ENCODE data around the gene MAVS. TPM values are rescaled to one million over a fixed set of nuclear protein-coding genes. Genes with fewer than 3 reads are reported as not detected.
"Not testable (repeated sequence)": the region's sequence is repeated elsewhere in the genome, so short reads cannot be mapped to it uniquely, and the experiment has no call there.

MAVS gene
- total and polyA plus RNA-seq, 2 donors (not counting 3 experiments of a cell fraction or from before 2014, with no cell fraction given), result 18.8 to 40.7 TPM

DNA sequence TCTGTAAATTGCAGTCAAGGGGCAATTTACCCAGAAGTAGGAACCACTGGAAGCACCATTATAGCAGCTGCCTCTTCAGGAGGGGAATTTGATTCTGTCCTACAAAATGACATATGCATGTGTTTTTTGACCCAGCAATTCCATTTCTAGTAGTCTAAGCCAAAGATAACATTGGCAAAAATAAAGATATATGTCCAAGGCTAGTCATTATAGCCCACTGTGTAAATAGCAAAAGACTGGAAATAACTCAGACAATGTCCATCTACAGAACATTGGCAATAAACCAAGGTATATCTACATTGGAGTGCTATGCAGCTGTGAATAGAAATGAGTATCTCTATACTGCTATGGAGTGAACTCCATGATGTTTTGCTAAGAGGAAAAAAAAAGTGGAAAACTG, 30.0 kb downstream of the MAVS start:
- POLR2A ChIA-PET, result interaction anchor here (1.0 kb wide), 1 partner anchor 58 kb away, joined by 6 read pairs; no protein-coding TSS in a partner anchor
- intact Hi-C loops (cut with micrococcal nuclease) (no loop called here), dilution Hi-C loops (cut with MboI; ENCODE audit: extremely low pct_ligation_motif_present, low sequenced_read_pairs) (no loop called here)
- FAIRE-seq (peak; percentile 37), DNase-seq (ENCODE audit: low read depth, low spot score) (peak; percentile 62)
- H3K4me1 ChIP-seq (ENCODE audit: control insufficient read depth, extremely low read depth, insufficient read depth, low read length), result peaks cover 3% of the 10 kb centered on the region
- H3K9me3 ChIP-seq (replicated peaks; ENCODE audit: control insufficient read depth, insufficient read depth, low read length), result no peaks in the 10 kb centered on the region
- TF ChIP-seq FOS (IDR thresholded peaks at IDR 0.05; ENCODE audit: borderline replicate concordance, insufficient read depth, low read length) (no peak), EZH2 (IDR thresholded peaks at IDR 0.05; ENCODE audit: borderline replicate concordance, low read depth, low read length, severe bottlenecking) (no peak), POLR2A (IDR thresholded peaks at IDR 0.05; ENCODE audit: low read depth, low read length) (no peak), MYC (IDR thresholded peaks at IDR 0.05; ENCODE audit: low read depth, low read length) (no peak), POLR2AphosphoS5 (IDR thresholded peaks at IDR 0.05; ENCODE audit: insufficient read depth, low read depth, low read length) (no peak), JUN (IDR thresholded peaks at IDR 0.05; ENCODE audit: borderline replicate concordance, insufficient read depth, insufficient read length, low read depth) (no peak), GATA2 (IDR thresholded peaks at IDR 0.05; ENCODE audit: insufficient read depth, insufficient read length, low read depth, low read length) (no peak)
- TF ChIP-seq, protein P1, sequence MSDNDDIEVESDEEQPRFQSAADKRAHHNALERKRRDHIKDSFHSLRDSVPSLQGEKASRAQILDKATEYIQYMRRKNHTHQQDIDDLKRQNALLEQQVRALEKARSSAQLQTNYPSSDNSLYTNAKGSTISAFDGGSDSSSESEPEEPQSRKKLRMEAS (IDR thresholded peaks at IDR 0.05; ENCODE audit: insufficient read depth, insufficient read length), result no peak
- TF ChIP-seq, protein P2, sequence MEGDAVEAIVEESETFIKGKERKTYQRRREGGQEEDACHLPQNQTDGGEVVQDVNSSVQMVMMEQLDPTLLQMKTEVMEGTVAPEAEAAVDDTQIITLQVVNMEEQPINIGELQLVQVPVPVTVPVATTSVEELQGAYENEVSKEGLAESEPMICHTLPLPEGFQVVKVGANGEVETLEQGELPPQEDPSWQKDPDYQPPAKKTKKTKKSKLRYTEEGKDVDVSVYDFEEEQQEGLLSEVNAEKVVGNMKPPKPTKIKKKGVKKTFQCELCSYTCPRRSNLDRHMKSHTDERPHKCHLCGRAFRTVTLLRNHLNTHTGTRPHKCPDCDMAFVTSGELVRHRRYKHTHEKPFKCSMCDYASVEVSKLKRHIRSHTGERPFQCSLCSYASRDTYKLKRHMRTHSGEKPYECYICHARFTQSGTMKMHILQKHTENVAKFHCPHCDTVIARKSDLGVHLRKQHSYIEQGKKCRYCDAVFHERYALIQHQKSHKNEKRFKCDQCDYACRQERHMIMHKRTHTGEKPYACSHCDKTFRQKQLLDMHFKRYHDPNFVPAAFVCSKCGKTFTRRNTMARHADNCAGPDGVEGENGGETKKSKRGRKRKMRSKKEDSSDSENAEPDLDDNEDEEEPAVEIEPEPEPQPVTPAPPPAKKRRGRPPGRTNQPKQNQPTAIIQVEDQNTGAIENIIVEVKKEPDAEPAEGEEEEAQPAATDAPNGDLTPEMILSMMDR (IDR thresholded peaks at IDR 0.05; ENCODE audit: extremely low read depth in 1 of 2, insufficient read depth in 1 of 2, low read depth in 1 of 2, low read length in 2 of 2), result no peak
- H3K27me3 ChIP-seq (ENCODE audit: control insufficient read depth in 2 of 2, insufficient read depth in 2 of 2, low read length in 2 of 2), result no peaks in the 10 kb centered on the region
- no peak overlapping the region for H3K9ac ChIP-seq (replicated peaks; ENCODE audit: extremely low read depth, insufficient read depth, low read length)
- H3K79me2 ChIP-seq (ENCODE audit: control insufficient read depth, insufficient read depth, low read length), result no peaks in the 10 kb centered on the region
- BruUV-seq (replicated peaks), result no TSS peak
- H3K9me1 ChIP-seq (replicated peaks; ENCODE audit: control insufficient read depth, extremely low read depth, insufficient read depth, low read length), result no peaks in the 10 kb centered on the region
- no peak overlapping the region for H2AFZ ChIP-seq (ENCODE audit: low read depth, low read length)
- H4K20me1 ChIP-seq (replicated peaks; ENCODE audit: control insufficient read depth, extremely low read depth, insufficient read depth, low read length), result no peaks in the 10 kb centered on the region
- no peak overlapping the region for H3K27ac ChIP-seq (ENCODE audit: insufficient read depth, low read depth, low read length)
- H3K36me3 ChIP-seq (ENCODE audit: control insufficient read depth in 2 of 2, extremely low read depth in 1 of 2, insufficient read depth in 2 of 2, low read length in 2 of 2), result peaks cover 0 to 3% of the 10 kb centered on the region in 2 experiments
- no peak overlapping the region for H3K4me3 ChIP-seq (replicated peaks in 1 of 3; ENCODE audit: insufficient read depth in 1 of 3, low read depth in 1 of 3, low read length in 3 of 3)
- CTCF ChIA-PET, result interaction anchor here (2.1 kb wide), 1 partner anchor 21 kb away, joined by 7 read pairs; no protein-coding TSS in a partner anchor
- H3K4me2 ChIP-seq (ENCODE audit: insufficient read depth, low read length), result no peak overlapping the region

DNA sequence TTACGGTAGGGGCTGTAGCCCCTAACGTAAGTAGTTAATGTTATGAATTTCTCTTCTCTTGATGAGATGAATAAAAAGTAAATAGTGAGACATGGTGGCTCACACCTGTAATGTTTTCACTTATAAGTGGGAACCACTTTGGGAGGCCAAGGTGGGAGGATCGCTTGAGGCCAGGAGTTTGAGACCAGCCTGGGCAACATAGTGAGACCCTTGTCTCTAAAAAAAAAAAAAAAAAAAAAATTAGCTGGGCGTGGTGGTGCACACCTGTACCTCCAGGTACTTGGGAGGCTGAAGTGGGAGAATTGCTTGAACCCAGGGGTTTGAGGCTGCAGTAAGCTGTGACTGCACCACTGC, 32.3 kb downstream of the MAVS start:
- H3K9me3 ChIP-seq (replicated peaks; ENCODE audit: control insufficient read depth, insufficient read depth, low read length); H3K4me2 ChIP-seq (ENCODE audit: insufficient read depth, low read length); H4K20me1 ChIP-seq (replicated peaks; ENCODE audit: control insufficient read depth, extremely low read depth, insufficient read depth, low read length); H3K27ac ChIP-seq (ENCODE audit: insufficient read depth, low read depth, low read length); H2AFZ ChIP-seq (ENCODE audit: low read depth, low read length); FAIRE-seq; H3K79me2 ChIP-seq (ENCODE audit: control insufficient read depth, insufficient read depth, low read length); H3K36me3 ChIP-seq (ENCODE audit: control insufficient read depth in 2 of 2, extremely low read depth in 1 of 2, insufficient read depth in 2 of 2, low read length in 2 of 2); H3K4me3 ChIP-seq (replicated peaks in 1 of 3; ENCODE audit: insufficient read depth in 1 of 3, low read depth in 1 of 3, low read length in 3 of 3); H3K9me1 ChIP-seq (replicated peaks; ENCODE audit: control insufficient read depth, extremely low read depth, insufficient read depth, low read length); BruUV-seq (replicated peaks); intact Hi-C loops (cut with micrococcal nuclease); H3K27me3 ChIP-seq (ENCODE audit: control insufficient read depth in 2 of 2, insufficient read depth in 2 of 2, low read length in 2 of 2); POLR2A ChIA-PET; DNase-seq (ENCODE audit: low read depth, low spot score); H3K9ac ChIP-seq (replicated peaks; ENCODE audit: extremely low read depth, insufficient read depth, low read length); dilution Hi-C loops (cut with MboI; ENCODE audit: extremely low pct_ligation_motif_present, low sequenced_read_pairs); H3K4me1 ChIP-seq (ENCODE audit: control insufficient read depth, extremely low read depth, insufficient read depth, low read length): not testable (repeated sequence)
- CTCF ChIA-PET, result interaction anchor here (1.5 to 2.0 kb wide), 3 partner anchors 24 to 206 kb away, joined by 5 to 7 read pairs (median 6); no protein-coding TSS in a partner anchor
